ENCODE measurements around the gene PLD3.

- TF ChIP-seq CTCF (IDR thresholded peaks at IDR 0.05) (no peak), POLR2A (IDR thresholded peaks at IDR 0.05) (no peak), POLR2AphosphoS5 (IDR thresholded peaks at IDR 0.05) (no peak)
Observed at GRCh38 chr19:40378509-40378908, 30.0 kb downstream of the PLD3 start.
